ENCODE measurements around the gene PLBD2.
"Not testable (repeated sequence)": the region's sequence is repeated elsewhere in the genome, so short reads cannot be mapped to it uniquely, and the experiment has no call there.

Gene PLBD2

DNA sequence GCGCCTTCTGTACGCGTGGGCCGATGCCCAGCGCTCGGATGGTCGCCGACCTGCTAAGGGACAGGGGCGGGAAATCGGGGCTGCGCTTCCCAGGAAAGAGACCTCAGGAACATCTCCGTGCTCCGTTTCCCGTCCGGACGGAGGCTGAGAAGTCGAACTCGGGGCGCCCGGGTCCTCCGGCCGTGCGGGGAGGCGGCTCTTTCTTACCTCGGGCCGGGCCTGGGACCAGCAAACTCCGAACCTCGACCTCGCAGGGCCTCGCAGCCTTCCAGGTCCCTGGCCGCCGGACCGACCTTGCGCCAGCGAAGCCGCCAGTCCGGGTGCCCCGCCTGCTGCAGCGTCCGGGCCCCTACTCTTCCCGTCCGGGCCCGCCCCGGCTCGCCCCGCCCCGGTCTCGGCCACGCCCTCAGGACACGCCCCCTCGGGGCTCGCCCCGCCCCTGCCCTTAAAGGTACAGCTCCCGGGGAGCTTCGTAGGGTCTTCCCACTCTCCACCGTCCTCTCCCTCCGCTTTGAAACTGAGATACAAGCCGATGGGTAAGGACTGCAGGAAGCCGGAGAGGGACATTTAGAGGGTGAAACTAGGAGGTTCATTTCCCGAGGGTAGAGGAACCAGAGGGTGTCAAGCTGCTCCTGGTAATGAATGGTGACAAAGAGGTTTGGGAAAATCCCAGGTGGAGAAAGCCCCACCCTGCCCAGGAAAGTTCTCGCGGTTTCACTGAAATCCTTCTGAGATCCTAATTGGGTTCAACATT is 23.4 kb upstream of the PLBD2 start, which contains the start of gene SLC8B1:
Gene SLC8B1, minus strand, starts transcription at position 324 of the 754 bp plus-strand sequence. CDS start 2,231 bp downstream, outside the sequence.
- DNase-seq: peak; percentile 90 to 96 (median 93)

DNA sequence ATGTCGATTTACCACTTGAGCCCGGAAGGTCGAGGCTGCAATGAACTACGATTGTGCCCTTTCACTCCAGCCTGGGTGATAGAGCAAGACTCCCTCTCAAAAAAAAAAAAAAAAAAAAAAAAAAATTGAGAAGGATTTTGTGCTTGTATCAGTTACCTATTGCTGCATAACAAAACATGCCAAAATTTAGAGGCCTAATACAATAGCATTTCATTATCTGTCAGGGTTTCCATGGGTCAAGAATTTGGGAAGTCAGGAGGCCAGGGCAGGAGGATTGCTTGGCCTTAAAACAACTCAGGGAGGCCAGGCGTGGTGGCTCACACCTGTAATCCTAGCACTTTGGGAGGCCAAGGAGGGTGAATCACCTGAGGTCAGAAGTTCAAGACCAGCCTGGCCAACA is 18.8 kb upstream of the PLBD2 start:
- no peak for DNase-seq

DNA sequence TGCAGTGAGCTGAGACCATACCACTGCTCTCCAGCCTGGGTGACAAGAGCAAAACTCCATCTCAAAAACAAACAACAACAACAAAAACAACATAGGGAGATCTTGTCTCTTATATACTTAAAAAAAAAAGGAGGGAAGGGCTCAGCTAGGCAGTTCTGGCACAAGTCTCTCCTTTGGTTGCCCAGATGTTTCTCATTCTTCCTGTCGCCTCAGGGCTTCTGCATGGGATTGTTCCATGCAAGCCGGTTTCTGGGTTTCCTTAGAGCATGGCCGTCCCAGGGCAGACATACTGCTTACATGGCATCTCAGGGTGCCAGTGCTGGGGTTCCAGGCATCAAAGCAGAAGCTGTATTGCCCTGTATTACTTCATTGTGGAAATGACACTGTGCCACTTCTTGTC is 18.3 kb upstream of the PLBD2 start:
- DNase-seq: peak in 1 of 3 donors; percentile 40

DNA sequence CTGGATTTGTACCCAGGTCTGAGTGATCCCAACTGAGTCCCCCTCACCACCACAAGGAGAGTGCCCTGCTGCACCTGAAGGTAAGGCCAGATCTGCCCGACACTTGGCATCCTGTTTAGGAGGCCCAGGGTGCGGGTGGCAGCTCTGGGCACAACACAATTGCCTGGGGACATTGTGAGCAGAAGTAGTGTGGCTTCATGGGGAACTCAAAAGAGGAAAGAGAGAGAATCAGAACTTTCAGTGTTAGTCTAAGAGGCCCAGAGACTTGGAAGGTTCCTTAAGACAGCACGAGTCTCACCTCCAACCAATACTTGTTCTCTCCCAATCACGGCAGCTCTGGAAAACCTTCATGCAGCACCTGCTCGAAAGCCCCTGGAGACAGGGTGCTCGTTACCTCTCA is 16.9 kb upstream of the PLBD2 start:
- DNase-seq: peak in 1 of 3 donors; percentile 47

DNA sequence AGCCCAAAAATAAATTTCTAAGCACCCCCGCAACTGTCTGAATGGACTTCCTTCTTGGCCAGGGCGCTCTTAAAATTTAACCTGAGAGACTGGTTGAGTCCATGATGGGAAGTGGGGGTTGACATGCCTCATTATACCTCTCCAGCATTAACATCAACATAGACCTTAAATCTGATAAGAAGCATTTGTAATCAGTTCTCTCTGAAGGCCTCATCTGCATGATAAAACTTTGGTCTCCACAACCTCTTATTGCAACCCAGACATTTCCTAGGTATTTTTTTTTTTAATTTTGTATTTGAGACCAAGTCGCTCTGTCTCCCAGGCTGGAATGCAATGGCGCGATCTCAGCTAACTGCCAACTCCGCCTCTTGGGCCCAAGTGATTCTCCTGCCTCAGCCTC is 13.1 kb upstream of the PLBD2 start:
- DNase-seq: no peak

DNA sequence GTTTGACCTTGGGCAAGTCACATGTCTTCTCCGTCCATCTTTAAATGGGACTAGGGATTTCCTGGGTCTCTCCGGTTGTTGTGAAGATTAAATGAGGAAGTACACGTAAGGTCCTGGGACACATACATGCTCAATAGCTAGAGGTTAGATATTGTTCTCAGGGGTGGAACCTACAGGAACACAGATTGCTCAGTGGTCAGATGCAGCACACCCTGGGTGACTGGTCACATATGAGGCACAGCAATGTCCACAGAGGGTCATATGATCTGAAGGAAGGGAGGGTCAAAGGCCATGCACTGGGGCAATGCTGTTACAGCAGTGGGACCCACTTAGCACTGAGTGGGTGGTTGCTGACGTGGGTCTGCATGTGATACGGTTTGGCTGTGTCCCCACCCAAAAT is 12.0 kb upstream of the PLBD2 start:
- peak; percentile 55 to 71 (median 55) for DNase-seq

DNA sequence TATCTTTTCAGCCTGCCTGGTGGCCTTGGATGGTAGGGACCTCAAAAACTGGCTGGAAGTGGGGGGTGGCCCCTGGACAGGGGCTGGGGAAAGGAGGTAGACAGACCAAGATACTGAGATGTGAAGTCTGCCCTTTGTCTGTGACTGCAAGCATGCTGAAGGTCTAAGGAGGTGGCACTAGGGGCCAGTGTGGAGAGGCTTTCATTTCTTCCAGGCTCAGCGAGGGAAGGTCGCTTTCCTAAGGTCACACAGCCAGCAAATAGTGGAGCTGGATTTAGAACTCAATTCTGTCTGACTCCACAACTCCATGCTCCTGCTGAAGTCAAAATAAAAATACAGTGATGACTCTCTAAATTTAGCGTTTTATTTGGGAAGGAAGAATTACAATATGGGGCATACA is 11.3 kb upstream of the PLBD2 start:
- no peak for DNase-seq

DNA sequence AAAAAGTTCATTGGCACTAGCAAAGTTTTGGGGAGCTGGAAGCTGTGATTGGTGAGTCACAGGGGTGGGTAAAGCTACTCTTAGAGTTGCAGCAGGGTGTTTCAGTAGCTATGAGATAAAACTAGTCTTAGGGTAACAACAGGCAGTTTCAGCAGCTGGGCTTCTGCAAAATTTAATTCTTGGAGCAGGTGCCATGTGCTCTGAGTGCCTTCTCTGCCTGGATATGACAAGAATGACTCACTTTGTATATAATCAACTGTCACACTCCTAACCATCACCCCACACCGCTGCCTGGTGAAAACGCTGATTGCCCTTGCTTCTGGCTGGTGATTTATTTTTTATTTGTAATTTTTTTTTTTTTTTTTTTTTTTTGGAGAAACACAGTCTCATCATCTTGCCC is 10.5 kb upstream of the PLBD2 start:
- DNase-seq: no peak

DNA sequence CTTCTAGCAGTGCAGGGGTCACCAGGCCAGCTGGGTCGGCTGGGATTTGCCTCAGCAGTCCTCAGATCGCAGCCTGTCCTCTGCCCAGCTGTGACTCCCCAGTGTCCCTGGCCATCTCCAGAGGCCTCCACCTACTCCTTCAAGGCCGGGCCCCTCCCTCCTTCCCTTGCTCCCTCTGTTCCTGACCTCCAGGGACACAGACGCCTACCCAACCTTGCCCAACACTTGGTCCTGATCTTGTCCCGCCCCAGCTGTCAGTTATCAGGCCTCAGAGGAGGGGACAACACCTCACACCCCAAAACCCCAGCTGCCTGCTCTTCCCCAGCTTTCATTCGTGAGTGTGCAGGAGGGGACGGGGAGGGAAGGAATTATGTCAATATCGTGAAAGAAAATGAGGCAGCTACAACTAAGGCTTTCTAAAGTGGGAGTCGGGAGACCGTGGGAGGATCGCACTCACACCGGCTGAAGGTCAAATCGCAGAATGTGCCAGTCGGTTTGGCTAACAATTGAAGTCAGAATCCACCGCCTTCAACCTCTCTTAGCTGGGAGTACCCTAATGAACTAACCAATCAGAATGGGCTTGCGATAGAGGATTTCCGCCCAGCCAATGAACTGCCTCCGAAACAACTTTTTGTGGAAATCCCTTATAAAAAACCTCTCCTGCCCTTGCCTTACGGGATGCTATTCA is 9.4 kb upstream of the PLBD2 start:
- no peak for DNase-seq

DNA sequence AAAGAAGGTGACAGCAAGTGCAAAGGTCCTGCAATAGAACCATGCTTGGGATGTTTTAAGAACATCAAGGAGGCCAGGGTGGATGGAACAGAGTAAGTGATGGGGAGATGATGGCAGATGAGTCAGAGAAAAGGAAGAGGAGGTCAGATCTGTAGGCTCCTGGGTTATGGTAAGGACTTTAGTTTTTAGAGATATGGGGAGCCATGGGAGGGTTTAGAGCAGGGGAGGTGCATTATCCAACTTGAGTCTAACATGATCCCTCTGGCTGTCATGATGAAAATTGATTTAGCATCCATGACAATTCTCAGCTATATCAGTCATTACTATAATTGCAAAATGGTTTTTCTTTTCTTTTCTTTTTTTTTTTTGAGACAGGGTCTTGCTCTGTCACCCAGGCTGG is 7.3 kb upstream of the PLBD2 start:
- no peak for DNase-seq

DNA sequence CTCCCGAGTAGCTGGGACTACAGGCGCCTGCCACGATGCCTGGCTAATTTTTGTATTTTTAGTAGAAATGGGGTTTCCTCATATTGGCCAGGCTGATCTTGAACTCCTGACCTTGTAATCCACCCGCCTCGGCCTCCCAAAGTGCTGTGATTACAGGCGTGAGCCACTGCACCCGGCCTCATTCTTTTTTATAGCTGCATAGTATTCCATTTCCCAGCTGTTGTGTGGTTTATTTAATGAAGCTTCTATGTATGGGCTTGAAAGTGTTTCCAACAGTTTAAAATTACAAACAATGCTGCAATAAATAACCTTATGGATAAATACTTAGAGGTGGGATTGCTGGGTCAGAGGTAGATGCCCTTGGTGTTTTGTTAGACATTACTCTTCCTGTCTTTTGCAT is 4.2 kb upstream of the PLBD2 start:
- not testable (repeated sequence) for DNase-seq

DNA sequence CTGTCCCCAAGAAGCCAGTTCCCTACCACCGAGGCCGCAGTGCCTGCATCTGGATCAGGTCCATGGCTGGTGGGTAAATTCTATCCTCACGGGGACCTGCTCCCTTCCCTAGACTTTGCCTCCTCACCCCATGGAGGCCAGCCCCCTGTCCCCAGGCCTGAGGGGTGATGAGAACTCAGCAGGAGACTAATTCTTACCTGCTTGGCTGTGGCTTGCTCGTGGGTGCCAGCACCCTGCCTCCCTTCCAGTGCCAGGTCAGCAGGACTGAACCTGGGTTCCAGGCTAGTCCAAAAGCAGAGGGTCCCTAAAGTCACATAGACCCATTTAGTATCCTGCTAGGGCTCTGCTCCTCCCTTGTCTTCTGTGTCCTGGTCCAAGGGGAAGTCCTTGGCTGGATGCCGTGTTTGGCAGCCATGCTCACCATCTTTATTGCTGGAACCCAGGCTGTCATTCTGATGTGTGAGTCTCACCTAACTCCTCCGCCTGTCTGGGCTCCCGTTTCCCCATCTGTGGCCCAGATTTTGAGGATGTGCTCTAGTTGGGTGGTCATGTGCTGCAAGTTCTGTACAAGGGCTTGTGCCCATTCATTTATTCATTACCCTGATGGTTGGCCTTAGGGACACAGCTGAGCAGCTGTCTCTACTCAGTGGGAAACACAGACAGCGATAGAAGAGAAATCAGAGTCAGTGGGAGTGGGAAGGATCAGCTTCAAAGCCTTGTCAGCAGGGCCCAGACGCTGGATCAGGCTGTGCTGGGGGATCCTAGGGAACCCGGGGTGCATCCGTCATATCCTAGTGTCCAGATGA is 949 bp downstream of the PLBD2 start:
- DNase-seq: peak; percentile 41 to 44 (median 43)

DNA sequence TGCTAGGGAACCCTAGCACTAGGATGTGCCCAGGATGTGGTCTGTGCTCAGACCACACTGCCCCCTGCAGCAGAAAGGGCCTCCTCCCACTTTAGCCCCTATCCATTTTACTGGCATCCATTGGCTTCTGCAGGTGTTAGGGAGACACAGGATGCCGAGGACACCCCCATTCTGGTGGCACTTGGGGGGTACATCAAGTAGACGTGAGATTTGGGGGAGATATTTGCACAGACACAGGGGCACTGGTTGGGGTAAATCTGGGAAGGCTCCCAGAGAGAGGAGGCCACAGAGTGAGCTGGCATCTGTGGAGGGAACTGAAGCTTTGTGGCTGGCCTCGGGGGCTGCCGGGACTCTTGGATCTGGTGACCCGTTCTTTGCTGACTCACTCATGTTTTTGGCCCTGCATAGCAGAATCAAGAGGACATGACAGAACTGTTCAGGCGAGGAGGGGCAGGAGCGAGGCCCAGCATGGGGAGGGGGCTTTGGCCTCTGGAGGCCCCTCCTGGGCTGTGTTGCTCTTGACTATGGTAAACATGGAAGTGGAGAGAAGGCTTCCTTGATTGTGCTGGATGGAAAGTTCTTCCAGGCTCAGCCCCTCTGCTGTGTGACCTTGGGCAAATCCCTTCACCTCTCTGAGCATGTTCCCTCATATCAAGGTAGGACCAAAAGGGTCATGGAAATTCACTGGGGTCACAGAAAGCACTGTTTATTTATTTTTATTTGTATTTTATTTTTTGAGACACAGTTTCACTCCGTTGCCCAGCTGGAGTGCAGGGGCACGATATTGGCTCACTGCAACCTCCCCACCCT is 1.8 kb downstream of the PLBD2 start:
- DNase-seq: peak; percentile 73 to 77 (median 76)

DNA sequence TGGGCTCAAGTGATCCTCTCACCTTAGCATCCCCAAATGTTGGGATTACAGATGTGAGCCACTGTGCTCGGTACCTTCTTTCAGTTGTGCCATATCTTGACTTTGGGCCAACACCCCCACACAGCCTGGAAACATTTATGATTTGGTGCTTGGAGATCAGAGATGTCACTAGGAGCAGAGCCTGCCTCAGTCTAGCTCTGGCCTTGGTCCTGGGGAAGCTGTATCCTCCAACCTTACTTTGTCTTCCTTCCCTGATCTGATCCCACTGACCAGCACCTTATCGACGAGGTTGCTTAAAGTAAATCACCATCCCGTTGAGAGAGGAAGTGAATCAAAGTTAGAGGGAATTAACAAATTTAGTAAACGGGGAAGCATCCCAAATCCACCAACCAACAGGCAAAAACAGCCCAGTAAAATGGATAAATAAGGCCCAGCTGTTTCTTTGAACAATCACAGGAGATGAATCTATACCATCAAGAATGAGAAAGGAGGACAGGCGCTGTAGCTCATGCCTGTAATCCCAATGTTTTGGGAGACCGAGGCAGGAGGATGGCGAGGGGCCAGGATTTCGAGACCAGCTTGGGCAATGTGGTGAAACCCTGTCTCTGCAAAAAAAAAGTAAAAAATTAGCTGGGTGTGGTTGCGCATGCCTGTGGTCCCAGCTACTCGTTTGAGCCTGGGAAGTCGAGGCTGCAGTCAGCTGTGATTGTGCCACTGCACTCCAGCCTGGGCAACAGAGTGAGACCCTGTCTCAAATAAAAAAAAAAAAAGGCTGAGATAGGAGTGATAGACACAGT is 3.4 kb downstream of the PLBD2 start:
- DNase-seq: no peak

DNA sequence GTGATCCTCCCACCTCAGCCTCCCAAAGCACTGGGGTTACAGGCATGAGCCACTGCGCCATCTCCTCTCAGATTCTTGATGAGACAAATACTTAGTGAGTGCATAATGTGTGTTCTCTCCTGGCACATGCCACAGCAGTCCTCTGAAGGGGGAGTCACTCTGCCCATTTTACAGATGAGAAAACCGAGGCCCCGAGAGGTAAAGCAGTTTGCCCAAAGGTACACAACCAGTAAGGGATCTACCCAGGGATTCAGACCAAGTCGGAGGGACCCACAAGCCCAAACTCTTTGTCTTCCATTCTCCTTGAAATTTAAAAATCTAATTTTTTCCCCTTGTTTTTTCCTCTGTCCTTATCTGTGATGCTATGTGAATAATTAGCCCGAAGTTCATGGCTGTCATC is 6.3 kb downstream of the PLBD2 start:
- DNase-seq: no peak

DNA sequence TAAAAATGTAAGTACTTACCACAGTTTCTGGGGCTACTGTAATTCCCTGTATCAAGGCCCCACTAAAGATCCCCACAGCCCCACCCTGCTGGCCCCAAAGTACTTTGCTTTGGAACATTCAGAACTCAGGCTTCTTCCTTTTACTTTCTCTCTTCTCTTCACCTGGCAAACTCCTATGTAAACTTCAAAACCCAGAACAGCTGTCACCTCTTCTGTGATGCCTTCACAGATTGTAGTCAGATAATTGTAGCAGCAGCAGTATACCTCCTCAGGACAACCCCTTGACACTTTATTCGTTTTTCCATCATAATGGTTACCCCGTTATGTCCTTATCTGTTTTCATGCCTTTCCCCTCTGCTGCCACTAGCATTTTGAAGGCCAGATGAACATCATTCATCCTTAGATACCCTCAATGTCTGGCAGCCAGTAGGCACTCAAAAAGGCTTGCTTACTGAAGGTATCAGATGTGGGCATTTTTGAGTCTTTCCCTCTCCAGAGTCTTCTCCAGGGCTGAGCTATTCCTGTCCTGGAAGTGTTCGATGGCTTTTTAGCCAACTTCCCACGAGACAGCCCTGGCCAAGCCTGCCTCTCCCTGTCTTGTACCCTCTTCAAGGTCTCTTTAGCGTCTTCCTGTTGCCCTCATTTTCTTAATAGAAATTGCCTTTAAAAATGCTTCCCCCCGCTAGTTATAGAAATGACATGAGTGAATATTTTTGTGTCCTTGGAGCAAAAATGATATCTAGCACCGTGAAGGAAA is 7.4 kb downstream of the PLBD2 start:
- DNase-seq: no peak

DNA sequence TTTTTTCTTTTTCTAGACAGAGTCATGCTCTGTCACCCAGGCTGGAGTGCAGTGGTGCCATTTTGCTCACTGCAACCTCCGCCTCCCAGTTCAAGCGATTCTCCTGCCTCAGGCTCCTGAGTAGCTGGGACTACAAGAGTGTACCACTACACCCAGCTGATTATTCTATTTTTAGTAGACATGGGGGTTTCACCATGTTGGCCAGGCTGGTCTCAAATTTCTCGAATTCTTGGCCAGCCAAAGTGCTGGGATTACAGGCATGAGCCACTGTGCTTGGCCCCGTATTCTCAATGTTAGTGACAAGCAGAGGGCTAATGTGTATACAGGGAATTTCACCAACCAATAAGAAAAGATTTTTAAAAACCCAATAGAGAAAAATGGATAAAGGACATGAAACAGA is 8.4 kb downstream of the PLBD2 start:
- no peak for DNase-seq

DNA sequence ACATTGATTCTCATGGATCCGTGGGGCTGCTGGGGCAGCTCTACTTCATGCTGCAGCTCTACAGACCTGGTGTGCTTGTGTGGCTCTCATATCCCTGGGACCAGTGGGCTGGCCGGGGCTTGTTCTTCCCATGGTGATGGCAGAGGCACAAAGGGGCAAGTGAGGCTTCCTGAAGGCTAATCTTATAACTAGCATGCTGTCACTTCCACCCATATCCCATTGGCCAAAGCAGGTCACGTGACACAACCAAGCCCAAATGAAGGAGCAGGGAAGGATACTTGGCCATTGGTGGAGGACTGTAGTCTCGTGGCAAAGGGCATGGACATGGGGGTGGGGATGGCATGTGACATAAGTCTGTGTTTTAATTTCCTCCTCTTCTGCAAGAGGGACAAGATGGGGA is 9.9 kb downstream of the PLBD2 start:
- DNase-seq: no peak

DNA sequence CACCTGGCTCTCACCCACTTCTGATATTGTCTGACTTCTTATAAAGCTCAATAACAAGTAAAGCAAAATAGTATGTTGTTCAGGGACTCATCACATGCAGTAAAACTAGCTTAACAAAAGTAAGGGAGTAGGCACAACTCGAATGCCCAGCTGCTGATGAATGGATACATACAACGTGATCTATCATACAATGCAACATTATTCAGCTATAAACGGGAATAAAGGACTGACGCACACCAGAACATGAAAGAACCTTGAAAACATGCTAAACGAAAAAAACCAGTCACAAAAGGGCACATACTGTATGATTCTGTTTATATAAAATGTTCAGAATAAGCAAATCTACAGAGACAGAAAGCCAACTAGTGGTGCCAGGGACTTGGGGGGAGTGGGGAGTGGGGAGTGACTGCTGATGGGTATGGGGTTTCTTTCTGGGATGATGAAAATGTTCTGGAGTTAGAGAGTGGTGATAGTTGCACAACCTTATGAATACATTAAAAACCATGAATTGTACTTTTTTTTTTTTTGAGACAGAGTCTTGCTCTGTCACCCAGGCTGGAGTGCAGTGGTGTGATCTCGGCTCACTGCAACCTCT is 11.1 kb downstream of the PLBD2 start:
- no peak for DNase-seq

DNA sequence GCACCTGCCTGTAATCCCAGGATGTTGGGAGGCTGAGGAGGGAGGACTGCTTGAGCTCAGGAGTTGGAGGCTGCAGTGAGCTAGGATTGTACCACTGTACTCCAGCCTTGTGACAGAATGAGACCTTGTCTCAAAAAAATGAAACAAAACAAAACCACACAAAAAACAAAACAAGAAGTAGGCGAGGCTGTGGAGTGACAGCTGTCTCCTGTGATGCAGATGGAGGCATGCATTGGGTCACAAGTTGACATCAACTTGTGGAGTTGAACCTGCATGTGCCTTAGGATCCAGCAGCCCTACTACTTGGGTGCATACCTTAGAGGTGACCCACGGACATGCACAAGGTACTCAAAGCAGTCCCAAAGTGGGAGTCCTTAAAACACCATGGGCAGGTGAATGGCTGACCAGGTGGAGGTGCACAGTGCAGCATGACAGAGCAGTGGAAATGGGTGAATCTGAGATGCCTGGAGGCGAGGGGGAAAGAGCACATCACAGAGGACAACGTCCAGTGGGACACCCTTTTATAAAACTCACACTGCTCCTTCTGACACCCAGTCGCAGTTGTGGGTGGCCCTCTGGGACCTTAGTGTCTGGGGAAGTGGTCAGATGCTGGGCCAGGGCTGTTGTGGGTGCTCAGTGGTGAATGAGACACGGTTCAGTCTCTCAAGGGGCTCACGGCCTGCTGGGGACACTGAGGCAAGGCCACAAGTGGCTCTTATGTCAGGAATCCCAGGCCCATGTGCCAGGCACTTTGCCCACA is 12.7 kb downstream of the PLBD2 start:
- DNase-seq: no peak
